ENCODE results near the gene MRPS10.
"Not testable (repeated sequence)": the region's sequence is repeated elsewhere in the genome, so short reads cannot be mapped to it uniquely, and the experiment has no call there.

The MRPS10 gene

DNA sequence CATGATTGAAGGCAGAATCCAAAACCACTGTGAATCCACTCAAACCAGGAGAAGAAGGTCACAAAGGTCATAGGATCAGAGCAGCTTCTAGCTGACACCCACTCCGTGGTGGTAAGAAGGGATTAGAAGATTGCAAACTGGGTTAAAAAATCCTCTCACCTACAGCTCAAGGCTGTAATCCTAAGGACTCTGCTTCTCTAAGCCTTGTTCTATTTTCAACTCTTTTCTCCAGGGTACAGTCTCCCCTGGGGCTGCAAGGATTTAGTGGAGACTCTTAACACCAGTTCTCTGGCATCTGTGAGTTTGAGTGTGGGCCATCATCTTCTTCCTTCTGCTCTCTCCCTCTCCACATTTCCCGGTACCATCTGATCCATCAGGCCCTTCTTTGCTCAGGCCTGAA is 44.6 kb downstream of the MRPS10 start, which contains the start of gene GUCA1A:
Gene GUCA1A, plus strand, starts transcription at position 264 of the 400 bp plus-strand sequence. CDS start 250 bp downstream, outside the sequence.
- no peak for TF ChIP-seq MYC (IDR thresholded peaks at IDR 0.05; ENCODE audit: low read depth, low read length)
- TF ChIP-seq, protein P1, sequence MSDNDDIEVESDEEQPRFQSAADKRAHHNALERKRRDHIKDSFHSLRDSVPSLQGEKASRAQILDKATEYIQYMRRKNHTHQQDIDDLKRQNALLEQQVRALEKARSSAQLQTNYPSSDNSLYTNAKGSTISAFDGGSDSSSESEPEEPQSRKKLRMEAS (IDR thresholded peaks at IDR 0.05; ENCODE audit: low read depth, low read length), result no peak
- TF ChIP-seq POLR2A (IDR thresholded peaks at IDR 0.05; ENCODE audit: extremely low read depth, insufficient read length), result no peak
- TF ChIP-seq, protein P2, sequence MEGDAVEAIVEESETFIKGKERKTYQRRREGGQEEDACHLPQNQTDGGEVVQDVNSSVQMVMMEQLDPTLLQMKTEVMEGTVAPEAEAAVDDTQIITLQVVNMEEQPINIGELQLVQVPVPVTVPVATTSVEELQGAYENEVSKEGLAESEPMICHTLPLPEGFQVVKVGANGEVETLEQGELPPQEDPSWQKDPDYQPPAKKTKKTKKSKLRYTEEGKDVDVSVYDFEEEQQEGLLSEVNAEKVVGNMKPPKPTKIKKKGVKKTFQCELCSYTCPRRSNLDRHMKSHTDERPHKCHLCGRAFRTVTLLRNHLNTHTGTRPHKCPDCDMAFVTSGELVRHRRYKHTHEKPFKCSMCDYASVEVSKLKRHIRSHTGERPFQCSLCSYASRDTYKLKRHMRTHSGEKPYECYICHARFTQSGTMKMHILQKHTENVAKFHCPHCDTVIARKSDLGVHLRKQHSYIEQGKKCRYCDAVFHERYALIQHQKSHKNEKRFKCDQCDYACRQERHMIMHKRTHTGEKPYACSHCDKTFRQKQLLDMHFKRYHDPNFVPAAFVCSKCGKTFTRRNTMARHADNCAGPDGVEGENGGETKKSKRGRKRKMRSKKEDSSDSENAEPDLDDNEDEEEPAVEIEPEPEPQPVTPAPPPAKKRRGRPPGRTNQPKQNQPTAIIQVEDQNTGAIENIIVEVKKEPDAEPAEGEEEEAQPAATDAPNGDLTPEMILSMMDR (IDR thresholded peaks at IDR 0.05; ENCODE audit: low read depth, low read length), result no peak
- DNase-seq (ENCODE audit: low read depth), result no peak
- no peak within 1 kb of the TSS for H3K4me3 ChIP-seq (ENCODE audit: low read depth, low read length)

DNA sequence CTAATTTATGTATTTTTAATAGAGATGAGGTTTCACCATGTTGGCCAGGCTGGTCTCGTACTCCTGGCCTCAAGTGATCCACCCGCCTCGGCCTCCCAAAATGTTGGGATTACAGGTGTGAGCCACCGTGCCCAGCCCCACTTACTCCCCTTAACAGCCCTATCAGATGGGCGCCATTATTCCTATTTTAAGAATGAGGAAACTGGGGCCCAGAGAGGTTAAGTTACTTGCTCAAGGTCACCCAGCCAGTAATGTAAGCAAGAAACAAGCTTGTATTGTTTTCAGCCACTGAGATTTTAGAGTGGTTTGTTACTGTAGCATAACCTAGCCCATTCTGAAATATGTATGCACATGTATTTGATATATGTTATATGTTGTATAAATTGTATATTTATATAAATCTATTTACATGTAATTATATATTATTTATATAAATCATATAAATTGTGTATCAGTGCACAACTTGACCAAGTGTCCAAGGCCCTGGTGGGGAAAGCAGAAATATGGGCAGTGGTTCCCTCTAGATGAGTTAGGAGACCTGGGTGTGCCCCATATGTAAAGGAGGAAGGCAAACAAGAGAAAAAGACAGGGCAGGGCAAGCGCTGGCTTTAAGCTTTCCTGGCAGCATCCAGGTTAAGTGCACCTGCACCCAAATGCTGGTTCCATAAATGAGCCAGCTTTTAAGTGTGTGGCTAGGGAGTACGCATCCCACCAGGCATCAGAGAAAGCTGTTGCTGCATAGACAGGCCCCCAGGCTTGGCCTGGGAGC is 45.7 kb downstream of the MRPS10 start:
- TF ChIP-seq POLR2A (IDR thresholded peaks at IDR 0.05; ENCODE audit: extremely low read depth, insufficient read length) (no peak), MYC (IDR thresholded peaks at IDR 0.05; ENCODE audit: low read depth, low read length) (no peak)
- TF ChIP-seq, protein P2 (IDR thresholded peaks at IDR 0.05; ENCODE audit: low read depth, low read length), result no peak
- TF ChIP-seq, protein P1 (IDR thresholded peaks at IDR 0.05; ENCODE audit: low read depth, low read length), result no peak
- DNase-seq (ENCODE audit: low read depth), result no peak
- H3K4me3 ChIP-seq (ENCODE audit: low read depth, low read length), result no peak overlapping the region

DNA sequence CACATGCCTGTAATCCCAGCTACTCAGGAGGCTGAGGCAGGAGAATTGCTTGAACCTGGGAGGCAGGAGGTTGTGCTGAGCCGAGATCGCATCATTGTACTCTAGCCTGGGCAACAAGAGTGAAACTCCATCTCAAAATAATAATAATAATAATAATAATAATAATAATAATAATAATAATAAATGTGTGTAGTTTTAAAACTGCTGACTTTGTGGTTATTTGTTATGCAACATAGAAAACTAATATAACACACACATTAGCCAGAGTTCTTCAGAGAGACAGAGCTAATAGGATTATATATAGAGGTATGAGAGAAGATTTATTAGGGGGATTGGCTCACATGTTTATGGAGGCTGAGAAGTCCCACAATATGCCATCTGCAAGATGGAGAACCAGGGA is 47.9 kb downstream of the MRPS10 start:
- H3K4me3 ChIP-seq (ENCODE audit: low read depth, low read length); DNase-seq (ENCODE audit: low read depth): not testable (repeated sequence)

DNA sequence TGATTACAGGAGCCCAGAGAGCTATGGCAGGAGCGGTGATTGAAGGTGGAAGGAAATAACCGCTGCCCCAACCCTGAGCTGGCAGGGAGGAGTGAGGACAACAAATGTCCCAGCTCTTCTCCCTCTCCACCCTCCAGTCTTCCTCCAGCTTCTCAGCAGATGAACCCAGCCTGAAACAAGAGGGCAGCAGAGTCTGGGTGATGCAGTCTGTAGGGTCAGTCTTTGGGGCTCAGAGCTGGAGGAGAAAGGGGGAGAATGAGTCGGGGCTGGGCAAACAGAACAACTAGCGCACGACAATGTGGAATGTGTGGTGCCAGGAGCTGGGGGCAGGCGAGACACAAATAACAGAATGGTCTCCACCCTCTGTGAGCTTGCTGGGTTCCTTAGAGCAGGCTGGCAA is 49.0 kb downstream of the MRPS10 start:
- no peak for DNase-seq (ENCODE audit: low read depth)
- H3K4me3 ChIP-seq (ENCODE audit: low read depth, low read length), result no peak overlapping the region
- TF ChIP-seq, protein P2 (IDR thresholded peaks at IDR 0.05; ENCODE audit: low read depth, low read length), result no peak
- TF ChIP-seq, protein P1 (IDR thresholded peaks at IDR 0.05; ENCODE audit: low read depth, low read length), result no peak
- no peak for TF ChIP-seq POLR2A (IDR thresholded peaks at IDR 0.05; ENCODE audit: extremely low read depth, insufficient read length)
- TF ChIP-seq MYC (IDR thresholded peaks at IDR 0.05; ENCODE audit: low read depth, low read length), result no peak

DNA sequence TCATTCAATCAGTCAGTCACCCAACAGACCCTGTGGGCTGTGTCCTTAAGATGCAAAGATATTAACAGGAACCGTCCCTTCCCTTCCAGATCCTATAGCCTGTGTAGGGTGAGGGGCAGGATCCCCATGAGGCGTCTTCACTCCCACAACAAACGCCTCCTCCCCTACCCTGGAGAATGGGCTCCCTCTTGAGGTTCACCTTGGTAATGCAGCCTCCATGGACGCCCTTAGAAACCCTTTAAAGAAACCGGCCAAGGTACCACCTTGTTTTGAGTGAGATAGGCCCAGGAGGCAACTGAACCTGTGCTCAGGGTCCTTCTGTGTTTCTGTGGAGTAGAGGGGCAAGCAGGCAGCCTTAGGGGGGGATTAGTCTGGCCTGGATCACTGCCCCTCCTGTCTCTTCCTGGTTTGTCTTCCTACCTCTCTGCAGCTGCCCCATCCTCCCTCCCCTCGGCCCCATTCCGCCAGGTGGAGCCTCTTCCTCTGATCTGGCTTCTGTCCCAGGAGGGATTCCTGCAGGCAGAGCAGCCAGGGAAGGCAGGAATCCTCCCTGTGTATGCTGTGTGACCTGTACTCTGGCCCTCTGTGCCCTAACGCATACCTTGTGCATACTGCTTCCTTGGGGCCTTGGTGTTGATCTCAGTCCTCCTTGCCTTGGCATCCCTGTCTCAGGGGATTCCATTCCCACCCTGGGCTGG is 51.1 kb downstream of the MRPS10 start:
- TF ChIP-seq, protein P1 (IDR thresholded peaks at IDR 0.05; ENCODE audit: low read depth, low read length), result peak; percentile 52; the same call in 1 of the 2 replicates
- TF ChIP-seq MYC (IDR thresholded peaks at IDR 0.05; ENCODE audit: low read depth, low read length) (peak; percentile 11; the same call in 1 of the 2 replicates), POLR2A (IDR thresholded peaks at IDR 0.05; ENCODE audit: extremely low read depth, insufficient read length) (no peak)
- TF ChIP-seq, protein P2 (IDR thresholded peaks at IDR 0.05; ENCODE audit: low read depth, low read length), result peak; percentile 98
- no peak overlapping the region for H3K4me3 ChIP-seq (ENCODE audit: low read depth, low read length)
- peak; percentile 87 for DNase-seq (ENCODE audit: low read depth)

DNA sequence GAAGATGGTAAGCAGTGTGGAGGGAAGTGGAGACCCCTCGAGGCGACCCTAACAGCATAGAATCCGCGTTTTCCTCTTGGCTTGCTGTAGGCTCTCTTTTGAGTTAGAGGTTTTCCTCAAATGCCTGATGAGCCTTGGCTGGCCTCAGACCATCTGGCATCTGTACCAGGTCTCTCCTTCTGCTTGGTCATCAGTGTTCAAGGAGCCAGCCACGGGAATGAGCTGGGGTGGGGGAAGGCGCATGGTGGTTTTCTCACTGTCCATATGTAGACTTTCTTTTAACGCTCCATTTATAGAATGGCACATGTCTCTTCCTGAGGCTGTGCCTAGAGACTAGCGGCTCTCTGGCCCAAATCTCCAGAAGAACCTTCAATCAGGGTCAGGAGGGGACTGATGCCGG is 52.6 kb downstream of the MRPS10 start:
- no peak for DNase-seq (ENCODE audit: low read depth)
- TF ChIP-seq, protein P2 (IDR thresholded peaks at IDR 0.05; ENCODE audit: low read depth, low read length), result no peak
- TF ChIP-seq MYC (IDR thresholded peaks at IDR 0.05; ENCODE audit: low read depth, low read length), result no peak
- no peak for TF ChIP-seq POLR2A (IDR thresholded peaks at IDR 0.05; ENCODE audit: extremely low read depth, insufficient read length)
- TF ChIP-seq, protein P1 (IDR thresholded peaks at IDR 0.05; ENCODE audit: low read depth, low read length), result no peak
- no peak overlapping the region for H3K4me3 ChIP-seq (ENCODE audit: low read depth, low read length)
